H1 (cell line): ENCODE results near the gene BICD1. TPM values are rescaled to one million over a fixed set of nuclear protein-coding genes. Genes with fewer than 3 reads are reported as not detected.

Experiments
- CTCF ChIA-PET: fragments of 300-600 bp; sonication (Branson Sonifier 250); formaldehyde crosslinking; loops from one replicate; lab custom pipeline; 2021; ENCODE audit not compliant: partially characterized antibody; lab: Charles Lee
- POLR2A ChIA-PET: fragments of 300-600 bp; sonication (Branson Sonifier 250); formaldehyde crosslinking; loops from one replicate; lab custom pipeline; 2021; ENCODE audit warnings: inconsistent platforms; ENCODE audit not compliant: partially characterized antibody; lab: Charles Lee
- DNase-seq, 2 experiments: peaks; one replicate each; pipeline versions ENCODE4 v3.0.0 to v3.0.0-alpha.2; 2010 to 2022; ENCODE audit warnings: low spot score in 2 of 2, low read depth in 1 of 2, mixed read lengths in 1 of 2
- FAIRE-seq: peaks from 2 replicates; lab custom pipeline; 2011; peaks lifted over from hg19 to GRCh38; lab: Jason Lieb, UNC
- H2AFZ ChIP-seq: 2 replicates; pipeline ENCODE4 v1.8.1; 2012; ENCODE audit warnings: low read length, inconsistent platforms
- H2AK5ac ChIP-seq: 2 replicates; pipeline ENCODE4 v1.6.1; 2013; ENCODE audit warnings: low read depth, low read length
- H2BK120ac ChIP-seq: replicated peaks from 2 replicates; pipeline ENCODE3; 2013; ENCODE audit warnings: low read depth, low read length, inconsistent platforms
- H2BK12ac ChIP-seq: 2 replicates; pipeline ENCODE4 v1.6.1; 2013; ENCODE audit warnings: low read depth, low read length
- H2BK15ac ChIP-seq: 2 replicates; pipeline ENCODE4 v1.6.1; 2013; ENCODE audit warnings: low read length
- H2BK20ac ChIP-seq: 2 replicates; pipeline ENCODE4 v1.6.1; 2013; ENCODE audit warnings: low read length
- H2BK5ac ChIP-seq: 2 replicates; pipeline ENCODE4 v1.6.1; 2013; ENCODE audit warnings: low read depth, low read length
- H3K14ac ChIP-seq: 2 replicates; pipeline ENCODE4 v1.6.1; 2013; ENCODE audit warnings: inconsistent platforms; ENCODE audit not compliant: insufficient read length
- H3K18ac ChIP-seq: 2 replicates; pipeline ENCODE4 v1.6.1; 2013; ENCODE audit warnings: low read length; ENCODE audit errors: extremely low read depth
- H3K23ac ChIP-seq: 2 replicates; pipeline ENCODE4 v1.6.1; 2013; ENCODE audit warnings: inconsistent platforms; ENCODE audit not compliant: insufficient read length
- H3K23me2 ChIP-seq: 2 replicates; pipeline ENCODE4 v1.6.1; 2013; ENCODE audit warnings: low read depth, low read length
- H3K27ac ChIP-seq: 2 replicates; pipeline ENCODE4 v1.6.1; 2011; ENCODE audit warnings: low read depth, low read length, inconsistent platforms
- H3K27me3 ChIP-seq, 4 experiments: replicated peaks in 1 of 4; 1 replicate in 1 of 4; 2 replicates in 3 of 4; pipeline versions ENCODE4 v1.6.1 to v1.8.1; 2011 to 2013; ENCODE audit warnings: low read length in 3 of 4, mild to moderate bottlenecking in 3 of 4, inconsistent platforms in 2 of 4, mixed read lengths in 2 of 4, moderate library complexity in 1 of 4; ENCODE audit not compliant: control insufficient read depth in 3 of 4, insufficient read depth in 3 of 4; ENCODE audit errors: extremely low read depth in 1 of 4
- H3K36me3 ChIP-seq, 4 experiments: 2 replicates each; pipeline versions ENCODE4 v1.6.1 to v1.8.1; 2011 to 2013; ENCODE audit warnings: mild to moderate bottlenecking in 4 of 4, low read length in 3 of 4, moderate library complexity in 2 of 4, control low read depth in 1 of 4, inconsistent platforms in 1 of 4; ENCODE audit not compliant: insufficient read depth in 4 of 4, control insufficient read depth in 2 of 4
- H3K4ac ChIP-seq: replicated peaks from 2 replicates; pipeline ENCODE3; 2013; ENCODE audit warnings: low read length, low read depth, mixed read lengths, inconsistent platforms; ENCODE audit not compliant: insufficient read length
- H3K4me1 ChIP-seq, 4 experiments: replicated peaks in 1 of 4; 1 replicate in 1 of 4; 2 replicates in 3 of 4; pipeline versions ENCODE4 v1.6.1 to v1.8.1; 2011 to 2013; ENCODE audit warnings: low read length in 3 of 4, inconsistent platforms in 2 of 4, mixed read lengths in 1 of 4; ENCODE audit not compliant: insufficient read depth in 4 of 4, control insufficient read depth in 3 of 4
- H3K4me2 ChIP-seq, 2 experiments: 2 replicates each; pipeline versions ENCODE4 v1.6.1 to v1.8.1; 2011 to 2013; ENCODE audit warnings: low read depth in 2 of 2, low read length in 2 of 2, control low read depth in 1 of 2, inconsistent platforms in 1 of 2, mild to moderate bottlenecking in 1 of 2; ENCODE audit not compliant: insufficient read depth in 1 of 2
- H3K4me3 ChIP-seq, 4 experiments: fragments of 200-600, 300-600 bp in 1 of 4; sonication (generic), shearing (Covaris generic), sonication (Bioruptor Twin) in 1 of 4; 2 replicates each; pipeline versions ENCODE4 v1.5.1 to v1.8.1; 2011 to 2016; ENCODE audit warnings: low read length in 4 of 4, low read depth in 3 of 4, control low read depth in 2 of 4, inconsistent platforms in 2 of 4, mild to moderate bottlenecking in 2 of 4, mixed read lengths in 1 of 4, moderate library complexity in 1 of 4; ENCODE audit not compliant: insufficient read depth in 2 of 4; ENCODE audit errors: extremely low read depth in 1 of 4
- H3K56ac ChIP-seq: replicated peaks from 2 replicates; pipeline ENCODE3; 2013; ENCODE audit warnings: low read depth, mild to moderate bottlenecking, mixed read lengths, low read length, inconsistent platforms; ENCODE audit not compliant: insufficient read length
- H3K79me1 ChIP-seq: 2 replicates; pipeline ENCODE4 v1.6.1; 2013; ENCODE audit warnings: low read depth, low read length, control low read depth
- H3K79me2 ChIP-seq, 2 experiments: 2 replicates each; pipeline versions ENCODE4 v1.6.1 to v1.8.1; 2012 to 2013; ENCODE audit warnings: low read length in 2 of 2, mild to moderate bottlenecking in 2 of 2, inconsistent platforms in 1 of 2; ENCODE audit not compliant: insufficient read depth in 2 of 2, control insufficient read depth in 1 of 2
- H3K9ac ChIP-seq, 4 experiments: replicated peaks in 1 of 4; 1 replicate in 1 of 4; 2 replicates in 3 of 4; pipeline versions ENCODE4 v1.6.1 to v1.8.1; 2011 to 2013; ENCODE audit warnings: low read depth in 3 of 4, low read length in 3 of 4, control low read depth in 2 of 4, mild to moderate bottlenecking in 2 of 4, moderate library complexity in 2 of 4, inconsistent platforms in 1 of 4; ENCODE audit errors: extremely low read depth in 1 of 4
- H3K9me3 ChIP-seq, 2 experiments: 2 replicates each; pipeline versions ENCODE4 v1.6.1 to v1.8.1; 2012 to 2013; ENCODE audit warnings: mild to moderate bottlenecking in 2 of 2, moderate library complexity in 2 of 2, control low read depth in 1 of 2, inconsistent platforms in 1 of 2, low read depth in 1 of 2, low read length in 1 of 2, mixed read lengths in 1 of 2; ENCODE audit not compliant: insufficient read depth in 2 of 2
- H4K20me1 ChIP-seq, 2 experiments: replicated peaks in 1 of 2; 2 replicates each; pipeline versions ENCODE3 to v1.8.1; 2011 to 2013; ENCODE audit warnings: inconsistent platforms in 2 of 2, low read length in 2 of 2, mild to moderate bottlenecking in 1 of 2; ENCODE audit not compliant: insufficient read depth in 2 of 2, control insufficient read depth in 1 of 2
- H4K5ac ChIP-seq: 2 replicates; pipeline ENCODE4 v1.6.1; 2013; ENCODE audit warnings: low read length, low read depth, mixed read lengths, inconsistent platforms; ENCODE audit not compliant: insufficient read length
- H4K8ac ChIP-seq: 2 replicates; pipeline ENCODE4 v1.8.0; 2013; ENCODE audit warnings: mild to moderate bottlenecking, moderate library complexity, low read length, inconsistent platforms; ENCODE audit not compliant: insufficient read depth; ENCODE audit errors: extremely low read depth
- H4K91ac ChIP-seq: replicated peaks from 2 replicates; pipeline ENCODE3; 2013; ENCODE audit warnings: low read length, mixed read lengths, inconsistent platforms; ENCODE audit not compliant: insufficient read length
- ATF3 ChIP-seq: IDR thresholded peaks from 2 replicates; pipeline ENCODE4 v1.6.1; 2011; ENCODE audit warnings: low read depth, mild to moderate bottlenecking, low read length; ENCODE audit not compliant: insufficient read depth
- CEBPB ChIP-seq: IDR thresholded peaks from 2 replicates; pipeline ENCODE4 v1.6.1; 2012; ENCODE audit warnings: low read depth, low read length
- CHD1 ChIP-seq: IDR thresholded peaks from 2 replicates; pipeline ENCODE4 v1.6.1; 2012; ENCODE audit warnings: low read depth, low read length, improper control_type of control experiment
- HDAC2 ChIP-seq, 2 experiments: fragments of 300-600 bp in 1 of 2; sonication (generic) in 1 of 2; IDR thresholded peaks; 2 replicates each; pipeline ENCODE4 v1.6.1; 2011 to 2012; ENCODE audit warnings: low read depth in 2 of 2, low read length in 2 of 2, mild to moderate bottlenecking in 2 of 2, moderate library complexity in 2 of 2, borderline replicate concordance in 1 of 2, inconsistent platforms in 1 of 2
- JUN ChIP-seq: IDR thresholded peaks from 2 replicates; pipeline ENCODE4 v1.6.1; 2011; ENCODE audit warnings: low read depth, mild to moderate bottlenecking, improper control_type of control experiment, low read length
- SIN3A ChIP-seq, 2 experiments: IDR thresholded peaks in 1 of 2; conservative IDR thresholded peaks in 1 of 2; 2 replicates each; pipeline ENCODE4 v1.6.1; 2011 to 2012; ENCODE audit warnings: low read length in 2 of 2, improper control_type of control experiment in 1 of 2, low read depth in 1 of 2, mild to moderate bottlenecking in 1 of 2
- SIRT6 ChIP-seq: IDR thresholded peaks from one replicate; pipeline ENCODE4 v1.7.1; 2012; ENCODE audit warnings: low read length, inconsistent platforms
- SP1 ChIP-seq: IDR thresholded peaks from 2 replicates; pipeline ENCODE4 v1.6.1; 2011; ENCODE audit warnings: low read depth, low read length
- SRF ChIP-seq: IDR thresholded peaks from 2 replicates; pipeline ENCODE4 v1.6.1; 2011; ENCODE audit warnings: mild to moderate bottlenecking, low read depth, low read length, moderate library complexity
- TAF7 ChIP-seq: optimal IDR thresholded peaks from 2 replicates; pipeline ENCODE3; 2011; ENCODE audit warnings: low read depth, mild to moderate bottlenecking, inconsistent platforms, low read length, moderate library complexity, borderline replicate concordance
- TBP ChIP-seq: IDR thresholded peaks from 2 replicates; pipeline ENCODE4 v1.6.1; 2011; ENCODE audit warnings: low read depth, low read length, improper control_type of control experiment
- TCF12 ChIP-seq: IDR thresholded peaks from 2 replicates; pipeline ENCODE4 v1.6.1; 2011; ENCODE audit warnings: low read depth, mild to moderate bottlenecking, low read length
- WGBS, 2 experiments: shearing (Covaris generic) in 1 of 2; methylation state at CpG; one replicate each; pipeline versions ENCODE4 v1.1.6 to v1.1.7; 2013 to 2015; ENCODE audit warnings: low lambda C conversion rate in 2 of 2, mixed read lengths in 2 of 2, inconsistent platforms in 1 of 2, low coverage in 1 of 2, missing lambda C conversion rate in 1 of 2; ENCODE audit not compliant: insufficient replicate concordance in 2 of 2, insufficient coverage in 1 of 2, insufficient read length in 1 of 2; ENCODE audit errors: extremely low coverage in 1 of 2, missing lambda C conversion rate in 1 of 2; 5-methylcytosine and 5-hydroxymethylcytosine counted together
- polyA plus RNA-seq, 7 experiments: library from polyadenylated mRNA; depleted of rRNA in 3 of 7; stranded (reverse) in 5 of 7; unstranded in 2 of 7; fragments of >200 nt in 5 of 7; fragments of 200-250 nt in 2 of 7; gene quantifications; 1 replicate in 5 of 7; 2 replicates in 1 of 7; 4 replicates in 1 of 7; pipeline versions ENCODE4 v1.2.1 to v1.2.3, GENCODE V29; 2011 to 2013; ENCODE audit warnings: missing spikeins in 2 of 7, mixed read lengths in 2 of 7
- total RNA-seq: library from RNA; stranded (reverse); fragmentation: NEBNext Ultra II Directional; extraction: Animal tissue kit (Norgen Biotek cat#: 25700); gene quantifications from 2 replicates; pipeline ENCODE4 v1.2.1, GENCODE V29; 2021

Gene BICD1
- total and polyA plus RNA-seq, 2 of the 8 experiments (the other 6 are each of a cell fraction or from before 2014, with no cell fraction given) = 34.1 to 58.4 TPM

GRCh38 chr12:32161058-32161457, 54.4 kb downstream of the BICD1 start:
- 92% methylated on average over 5 of the region's 5 CpGs; no CpG with 5 or more reads in 1 of the 2 experiments for WGBS, 2 experiments
- Histone ChIP-seq H4K20me1 (peaks cover 0 to 3% of the 10 kb centered on the region in 2 experiments), H2BK12ac (no peak overlapping the region), H3K79me2 (peaks cover 0 to 48% of the 10 kb centered on the region in 2 experiments; a peak in 2 of 4 replicates), H3K4me2 (no peak overlapping the region)
- FAIRE-seq = no peak
- no peak for TF ChIP-seq SIN3A (conservative IDR thresholded peaks at IDR 0.05 in 1 of 2, IDR thresholded peaks at IDR 0.05 in 1 of 2; ENCODE audit: low read depth in 1 of 2, low read length in 2 of 2)
- TF ChIP-seq ATF3 = no peak
- no peak for TF ChIP-seq SRF
- TF ChIP-seq SP1 = no peak
- TF ChIP-seq TBP = no peak
- no peak for TF ChIP-seq SIRT6
- TF ChIP-seq TCF12 = no peak
- TF ChIP-seq CEBPB = no peak
- no peak for TF ChIP-seq TAF7
- no peak for TF ChIP-seq HDAC2 (IDR thresholded peaks at IDR 0.05; ENCODE audit: borderline replicate concordance in 1 of 2, low read depth in 2 of 2, low read length in 2 of 2)
- no peak for TF ChIP-seq CHD1
- TF ChIP-seq JUN = no peak
- TF ChIP-seq, all 59 proteins: peak for 0
- Histone ChIP-seq H3K23me2 (no peaks in the 10 kb centered on the region), H3K27ac (no peak overlapping the region), H4K5ac (no peak overlapping the region), H4K8ac (no peak overlapping the region), H4K91ac (no peak overlapping the region), H2AK5ac (no peak overlapping the region), H3K36me3 (peaks cover 0 to 6% (median 0%) of the 10 kb centered on the region in 4 experiments; a peak in 3 of 8 replicates), H3K9me3 (no peaks in the 10 kb centered on the region), H3K79me1 (peaks cover 6% of the 10 kb centered on the region; the same call in 1 of the 2 replicates), H3K18ac (no peak overlapping the region), H3K23ac (no peak overlapping the region), H2BK15ac (no peak overlapping the region), H3K4me3 (no peak overlapping the region), H2BK5ac (no peak overlapping the region), H3K4ac (no peak overlapping the region), H3K9ac (no peak overlapping the region), H3K27me3 (no peaks in the 10 kb centered on the region), H3K14ac (no peak overlapping the region), H3K4me1 (peaks cover 0 to 5% (median 2%) of the 10 kb centered on the region in 4 experiments; a peak in 6 of 7 replicates), H3K56ac (no peak overlapping the region), H2BK20ac (no peak overlapping the region), H2AFZ (no peak overlapping the region), H2BK120ac (no peak overlapping the region)
- no peak for DNase-seq
- ChIA-PET POLR2A (interaction anchor here (1.2 kb wide), 1 partner anchor 8 kb away, joined by 4 read pairs; no protein-coding TSS in a partner anchor), CTCF (interaction anchor here (0.6 kb wide), 1 partner anchor 72 kb away, joined by 4 read pairs; no protein-coding TSS in a partner anchor)
